HepG2 (cell line): ENCODE data around the gene VPS37B. TPM values are rescaled to one million over a fixed set of nuclear protein-coding genes. Genes with fewer than 3 reads are reported as not detected.

ENCODE experiments used
- AKAP8 ChIP-seq: sonication (generic); formaldehyde crosslinking; IDR thresholded peaks from 2 replicates; pipeline ENCODE4 v1.5.1; 2020; ENCODE audit warnings: mild to moderate bottlenecking, missing genetic modification reagents
- CCDC6 ChIP-seq: sonication (generic); formaldehyde crosslinking; IDR thresholded peaks from 2 replicates; pipeline ENCODE4 v1.8.1; 2022; ENCODE audit warnings: mild to moderate bottlenecking, missing genetic modification reagents, moderate library complexity
- ELF1 ChIP-seq: sonication (generic); formaldehyde crosslinking; IDR thresholded peaks from 2 replicates; pipeline ENCODE4 v1.4.0; 2020; ENCODE audit warnings: missing genetic modification reagents
- MAFK ChIP-seq, 2 experiments: IDR thresholded peaks in 1 of 2; conservative IDR thresholded peaks in 1 of 2; 2 replicates each; pipeline ENCODE4 v1.6.1; 2011; ENCODE audit warnings: improper control_type of control experiment in 2 of 2, low read length in 2 of 2
- MBD4 ChIP-seq: IDR thresholded peaks from 2 replicates; pipeline ENCODE4 v1.6.1; 2012; ENCODE audit warnings: low read length, inconsistent platforms, borderline replicate concordance
- NR2C2 ChIP-seq: sonication (generic); formaldehyde crosslinking; IDR thresholded peaks from 2 replicates; pipeline ENCODE4 v1.4.0; 2020; ENCODE audit warnings: missing genetic modification reagents, mild to moderate bottlenecking, moderate library complexity, borderline replicate concordance
- SIX1 ChIP-seq: sonication (generic); formaldehyde crosslinking; IDR thresholded peaks from 2 replicates; pipeline ENCODE4 v1.4.0; 2020; ENCODE audit warnings: missing genetic modification reagents, borderline replicate concordance
- SOX6 ChIP-seq, 2 experiments: fragments of 450-650 bp in 1 of 2; sonication (generic) in 1 of 2; formaldehyde crosslinking in 1 of 2; IDR thresholded peaks; 2 replicates each; pipeline versions ENCODE4 v1.4.0 to v1.6.1; 2017 to 2020; ENCODE audit warnings: antibody characterized with exemption in 1 of 2, mild to moderate bottlenecking in 1 of 2, missing genetic modification reagents in 1 of 2
- TRAFD1 ChIP-seq: sonication (generic); formaldehyde crosslinking; IDR thresholded peaks from 2 replicates; pipeline ENCODE4 v1.5.1; 2020; ENCODE audit warnings: missing genetic modification reagents, mild to moderate bottlenecking, borderline replicate concordance
- ZBTB4 ChIP-seq: sonication (generic); formaldehyde crosslinking; IDR thresholded peaks from 2 replicates; pipeline ENCODE4 v1.4.0; 2020; ENCODE audit warnings: missing genetic modification reagents, mild to moderate bottlenecking, borderline replicate concordance
- ZNF234 ChIP-seq: sonication (generic); formaldehyde crosslinking; conservative IDR thresholded peaks from 2 replicates; pipeline ENCODE4 v1.5.1; 2020; ENCODE audit warnings: mild to moderate bottlenecking, missing genetic modification reagents
- ZNF235 ChIP-seq: sonication (generic); formaldehyde crosslinking; IDR thresholded peaks from 2 replicates; pipeline ENCODE4 v1.8.1; 2023; ENCODE audit warnings: mild to moderate bottlenecking, missing genetic modification reagents, borderline replicate concordance
- ZNF275 ChIP-seq: sonication (generic); formaldehyde crosslinking; IDR thresholded peaks from 2 replicates; pipeline ENCODE4 v1.8.0; 2022; ENCODE audit warnings: missing genetic modification reagents, mild to moderate bottlenecking, inconsistent platforms, borderline replicate concordance
- ZNF550 ChIP-seq: sonication (generic); formaldehyde crosslinking; IDR thresholded peaks from 2 replicates; pipeline ENCODE4 v1.4.0; 2020; ENCODE audit warnings: mild to moderate bottlenecking, missing genetic modification reagents, borderline replicate concordance
- ZNF597 ChIP-seq: sonication (generic); formaldehyde crosslinking; IDR thresholded peaks from 2 replicates; pipeline ENCODE4 v1.5.0; 2020; ENCODE audit warnings: missing genetic modification reagents
- ZNF660 ChIP-seq: sonication (generic); formaldehyde crosslinking; IDR thresholded peaks from 2 replicates; pipeline ENCODE4 v1.5.1; 2020; ENCODE audit warnings: mild to moderate bottlenecking, low read depth, missing genetic modification reagents, borderline replicate concordance
- ZNF773 ChIP-seq: sonication (generic); formaldehyde crosslinking; IDR thresholded peaks from 2 replicates; pipeline ENCODE4 v1.4.0; 2020; ENCODE audit warnings: missing genetic modification reagents, borderline replicate concordance
- polyA plus RNA-seq, 8 experiments: library from polyadenylated mRNA; depleted of rRNA in 3 of 8; stranded (reverse) in 7 of 8; unstranded in 1 of 8; fragments of >200 nt; fragmentation: Illumina TruSeq in 4 of 8; extraction: Trizol in 4 of 8; gene quantifications; 2 replicates each; pipeline versions ENCODE4 v1.2.1 to v1.2.3, GENCODE V29; 2011 to 2016; ENCODE audit warnings: low read depth in 4 of 8, missing spikeins in 1 of 8, mixed read lengths in 1 of 8; ENCODE audit not compliant: insufficient read depth in 1 of 8
- total RNA-seq, 5 experiments: library from RNA; depleted of rRNA; stranded (reverse); fragments of >200 nt; fragmentation: Illumina TruSeq; extraction: Trizol; gene quantifications; 2 replicates each; pipeline ENCODE4 v1.2.3, GENCODE V29; 2016; ENCODE audit warnings: low read depth in 1 of 5
- TF ChIP-seq, protein P1 (sequence below): sonication (generic); formaldehyde crosslinking; IDR thresholded peaks from 2 replicates; pipeline ENCODE4 v1.4.0; 2020; ENCODE audit warnings: missing genetic modification reagents

Gene VPS37B
- total and polyA plus RNA-seq, 2 of the 13 experiments (the other 11 are each of a cell fraction or from before 2014, with no cell fraction given) = 4.6 to 5.3 TPM

DNA sequence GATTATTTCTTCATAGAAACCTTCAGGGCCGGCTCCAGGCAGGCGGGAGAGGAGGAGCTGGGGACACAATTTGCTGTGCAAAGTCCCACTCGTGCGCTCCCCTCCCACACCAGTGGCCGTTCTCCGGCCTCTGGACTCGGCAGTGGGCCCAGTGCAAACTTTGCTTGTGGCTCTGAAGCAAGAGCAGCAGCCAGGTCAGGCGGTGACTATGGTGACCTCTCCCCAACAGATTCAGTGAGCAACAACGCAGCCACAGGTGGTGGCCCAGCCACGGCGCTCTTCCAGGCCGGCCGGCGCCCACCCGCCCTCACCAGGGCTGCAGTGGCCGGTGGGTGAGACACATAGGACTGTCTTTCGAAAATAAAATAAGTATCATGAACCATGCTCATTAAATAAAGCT, 29.5 kb downstream of the VPS37B start (continued):
- TF ChIP-seq, protein P1, sequence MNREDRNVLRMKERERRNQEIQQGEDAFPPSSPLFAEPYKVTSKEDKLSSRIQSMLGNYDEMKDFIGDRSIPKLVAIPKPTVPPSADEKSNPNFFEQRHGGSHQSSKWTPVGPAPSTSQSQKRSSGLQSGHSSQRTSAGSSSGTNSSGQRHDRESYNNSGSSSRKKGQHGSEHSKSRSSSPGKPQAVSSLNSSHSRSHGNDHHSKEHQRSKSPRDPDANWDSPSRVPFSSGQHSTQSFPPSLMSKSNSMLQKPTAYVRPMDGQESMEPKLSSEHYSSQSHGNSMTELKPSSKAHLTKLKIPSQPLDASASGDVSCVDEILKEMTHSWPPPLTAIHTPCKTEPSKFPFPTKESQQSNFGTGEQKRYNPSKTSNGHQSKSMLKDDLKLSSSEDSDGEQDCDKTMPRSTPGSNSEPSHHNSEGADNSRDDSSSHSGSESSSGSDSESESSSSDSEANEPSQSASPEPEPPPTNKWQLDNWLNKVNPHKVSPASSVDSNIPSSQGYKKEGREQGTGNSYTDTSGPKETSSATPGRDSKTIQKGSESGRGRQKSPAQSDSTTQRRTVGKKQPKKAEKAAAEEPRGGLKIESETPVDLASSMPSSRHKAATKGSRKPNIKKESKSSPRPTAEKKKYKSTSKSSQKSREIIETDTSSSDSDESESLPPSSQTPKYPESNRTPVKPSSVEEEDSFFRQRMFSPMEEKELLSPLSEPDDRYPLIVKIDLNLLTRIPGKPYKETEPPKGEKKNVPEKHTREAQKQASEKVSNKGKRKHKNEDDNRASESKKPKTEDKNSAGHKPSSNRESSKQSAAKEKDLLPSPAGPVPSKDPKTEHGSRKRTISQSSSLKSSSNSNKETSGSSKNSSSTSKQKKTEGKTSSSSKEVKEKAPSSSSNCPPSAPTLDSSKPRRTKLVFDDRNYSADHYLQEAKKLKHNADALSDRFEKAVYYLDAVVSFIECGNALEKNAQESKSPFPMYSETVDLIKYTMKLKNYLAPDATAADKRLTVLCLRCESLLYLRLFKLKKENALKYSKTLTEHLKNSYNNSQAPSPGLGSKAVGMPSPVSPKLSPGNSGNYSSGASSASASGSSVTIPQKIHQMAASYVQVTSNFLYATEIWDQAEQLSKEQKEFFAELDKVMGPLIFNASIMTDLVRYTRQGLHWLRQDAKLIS (CRISPR knock-in tag) = no peak
- TF ChIP-seq ZNF550 (CRISPR knock-in tag) (no peak), AKAP8 (CRISPR knock-in tag) (no peak), SIX1 (CRISPR knock-in tag) (no peak), ZNF275 (CRISPR knock-in tag) (no peak), SOX6 (IDR thresholded peaks at IDR 0.05) (no peak), SOX6 (CRISPR knock-in tag; IDR thresholded peaks at IDR 0.05) (no peak), NR2C2 (CRISPR knock-in tag) (peak; percentile 22; the same call in 1 of the 2 replicates), ZNF234 (CRISPR knock-in tag) (no peak), CCDC6 (no peak), ZNF773 (CRISPR knock-in tag) (no peak), MBD4 (no peak), ZBTB4 (CRISPR knock-in tag) (no peak; the same call in 1 of the 2 replicates), MAFK (conservative IDR thresholded peaks at IDR 0.05 in 1 of 2, IDR thresholded peaks at IDR 0.05 in 1 of 2; ENCODE audit: low read length in 2 of 2) (no peak), ELF1 (CRISPR knock-in tag) (no peak), ZNF660 (CRISPR knock-in tag) (no peak), ZNF597 (CRISPR knock-in tag) (no peak), ZNF235 (CRISPR knock-in tag) (no peak), TRAFD1 (CRISPR knock-in tag) (no peak)
